ENCODE data around the gene TDP2. TPM values are rescaled to one million over a fixed set of nuclear protein-coding genes. Genes with fewer than 3 reads are reported as not detected.

Gene TDP2
- total RNA-seq, 1 donor: 22.9 TPM

DNA sequence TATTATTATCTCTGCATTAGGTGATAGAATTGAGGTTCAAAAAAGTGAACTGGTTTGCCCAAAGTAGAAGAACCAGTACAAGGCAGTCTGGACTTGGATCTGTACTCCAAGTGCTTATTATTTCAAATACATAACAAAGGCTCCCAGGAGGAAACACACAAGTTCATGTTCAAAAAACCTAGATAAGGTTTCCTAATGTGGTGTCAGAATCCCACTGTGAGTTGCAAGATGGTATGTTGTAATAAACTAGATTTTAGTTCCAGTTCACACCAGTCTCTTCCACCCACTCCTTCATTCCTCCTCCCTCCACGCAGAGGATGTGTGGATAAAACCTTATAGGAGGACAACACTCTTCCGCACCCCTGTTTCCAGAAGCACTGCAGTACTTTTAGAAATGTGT is 63.5 kb downstream of the TDP2 start:
- TF ChIP-seq, protein P1, sequence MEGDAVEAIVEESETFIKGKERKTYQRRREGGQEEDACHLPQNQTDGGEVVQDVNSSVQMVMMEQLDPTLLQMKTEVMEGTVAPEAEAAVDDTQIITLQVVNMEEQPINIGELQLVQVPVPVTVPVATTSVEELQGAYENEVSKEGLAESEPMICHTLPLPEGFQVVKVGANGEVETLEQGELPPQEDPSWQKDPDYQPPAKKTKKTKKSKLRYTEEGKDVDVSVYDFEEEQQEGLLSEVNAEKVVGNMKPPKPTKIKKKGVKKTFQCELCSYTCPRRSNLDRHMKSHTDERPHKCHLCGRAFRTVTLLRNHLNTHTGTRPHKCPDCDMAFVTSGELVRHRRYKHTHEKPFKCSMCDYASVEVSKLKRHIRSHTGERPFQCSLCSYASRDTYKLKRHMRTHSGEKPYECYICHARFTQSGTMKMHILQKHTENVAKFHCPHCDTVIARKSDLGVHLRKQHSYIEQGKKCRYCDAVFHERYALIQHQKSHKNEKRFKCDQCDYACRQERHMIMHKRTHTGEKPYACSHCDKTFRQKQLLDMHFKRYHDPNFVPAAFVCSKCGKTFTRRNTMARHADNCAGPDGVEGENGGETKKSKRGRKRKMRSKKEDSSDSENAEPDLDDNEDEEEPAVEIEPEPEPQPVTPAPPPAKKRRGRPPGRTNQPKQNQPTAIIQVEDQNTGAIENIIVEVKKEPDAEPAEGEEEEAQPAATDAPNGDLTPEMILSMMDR (IDR thresholded peaks at IDR 0.05; ENCODE audit: insufficient read depth, low read depth, low read length): no peak
- DNase-seq (ENCODE audit: low read depth): no peak
- H3K4me3 ChIP-seq (ENCODE audit: low read depth, low read length): no peak overlapping the region

DNA sequence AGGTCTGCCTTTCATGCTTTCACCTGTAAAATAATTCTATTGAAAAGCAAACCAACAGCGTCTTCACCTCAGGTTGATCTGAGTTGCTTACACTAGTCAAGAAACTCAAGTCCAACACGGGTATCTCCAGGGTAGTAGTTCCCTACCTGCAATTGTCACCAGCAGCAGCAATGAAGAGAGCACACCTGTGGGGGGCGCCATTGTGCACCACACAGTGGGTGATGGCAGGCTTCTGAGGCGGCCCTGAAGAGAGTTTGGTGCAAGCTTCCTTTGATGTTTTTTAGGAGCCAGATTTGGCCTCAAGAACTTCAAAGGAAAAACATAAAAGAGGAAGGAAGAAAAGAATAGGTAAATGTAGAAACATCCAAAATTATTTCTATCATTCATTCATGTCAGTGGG is 65.8 kb downstream of the TDP2 start:
- DNase-seq (ENCODE audit: low read depth): no peak
- no peak overlapping the region for H3K4me3 ChIP-seq (ENCODE audit: low read depth, low read length)
- TF ChIP-seq, protein P1 (IDR thresholded peaks at IDR 0.05; ENCODE audit: insufficient read depth, low read depth, low read length): no peak

Other genes with a start within 250 kb of the TDP2 start
- gene GPLD1, start 177.3 kb downstream of the TDP2 start, total RNA-seq: under 0.01 and 0.43 TPM in 2 replicates
- 0.64 and 2.6 TPM in 2 replicates for gene ALDH5A1, start 171.9 kb downstream of the TDP2 start, total RNA-seq
- not detected in 2 replicates for gene KIAA0319, start 20.7 kb downstream of the TDP2 start, total RNA-seq
- gene ACOT13, start 178 bp upstream of the TDP2 start, total RNA-seq: 5.2 and 6.8 TPM in 2 replicates
- 148 and 187 TPM in 2 replicates for gene C6orf62, start 52.3 kb upstream of the TDP2 start, total RNA-seq
- 23.5 and 24.2 TPM in 2 replicates for gene GMNN, start 108.0 kb upstream of the TDP2 start, total RNA-seq
- gene ARMH2, start 132.0 kb upstream of the TDP2 start, total RNA-seq: not detected in 2 replicates

Data from fibroblast of villous mesenchyme (primary cell).